Fibroblast of skin of abdomen (primary cell): ENCODE results near the gene DMTF1. TPM values are rescaled to one million over a fixed set of nuclear protein-coding genes. Genes with fewer than 3 reads are reported as not detected.
"Not testable (repeated sequence)": the region's sequence is repeated elsewhere in the genome, so short reads cannot be mapped to it uniquely, and the experiment has no call there.

ENCODE experiments used
- DNase-seq: peaks from one replicate; pipeline ENCODE4 v3.0.0-alpha.2; 2013
- polyA plus RNA-seq, 2 experiments: library from polyadenylated mRNA; unstranded; fragments of 120-200 nt; gene quantifications; one replicate each; pipeline ENCODE4 v1.2.1, GENCODE V29; 2013; ENCODE audit not compliant: insufficient read length in 2 of 2

The DMTF1 gene, protein sequence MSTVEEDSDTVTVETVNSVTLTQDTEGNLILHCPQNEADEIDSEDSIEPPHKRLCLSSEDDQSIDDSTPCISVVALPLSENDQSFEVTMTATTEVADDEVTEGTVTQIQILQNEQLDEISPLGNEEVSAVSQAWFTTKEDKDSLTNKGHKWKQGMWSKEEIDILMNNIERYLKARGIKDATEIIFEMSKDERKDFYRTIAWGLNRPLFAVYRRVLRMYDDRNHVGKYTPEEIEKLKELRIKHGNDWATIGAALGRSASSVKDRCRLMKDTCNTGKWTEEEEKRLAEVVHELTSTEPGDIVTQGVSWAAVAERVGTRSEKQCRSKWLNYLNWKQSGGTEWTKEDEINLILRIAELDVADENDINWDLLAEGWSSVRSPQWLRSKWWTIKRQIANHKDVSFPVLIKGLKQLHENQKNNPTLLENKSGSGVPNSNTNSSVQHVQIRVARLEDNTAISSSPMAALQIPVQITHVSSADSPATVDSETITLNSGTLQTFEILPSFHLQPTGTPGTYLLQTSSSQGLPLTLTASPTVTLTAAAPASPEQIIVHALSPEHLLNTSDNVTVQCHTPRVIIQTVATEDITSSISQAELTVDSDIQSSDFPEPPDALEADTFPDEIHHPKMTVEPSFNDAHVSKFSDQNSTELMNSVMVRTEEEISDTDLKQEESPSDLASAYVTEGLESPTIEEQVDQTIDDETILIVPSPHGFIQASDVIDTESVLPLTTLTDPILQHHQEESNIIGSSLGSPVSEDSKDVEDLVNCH
- 48.4 TPM for polyA plus RNA-seq (2013, experiment 1 of 2; ENCODE audit: insufficient read length)
- 51.3 TPM for polyA plus RNA-seq (2013, experiment 2 of 2; ENCODE audit: insufficient read length)

DNA sequence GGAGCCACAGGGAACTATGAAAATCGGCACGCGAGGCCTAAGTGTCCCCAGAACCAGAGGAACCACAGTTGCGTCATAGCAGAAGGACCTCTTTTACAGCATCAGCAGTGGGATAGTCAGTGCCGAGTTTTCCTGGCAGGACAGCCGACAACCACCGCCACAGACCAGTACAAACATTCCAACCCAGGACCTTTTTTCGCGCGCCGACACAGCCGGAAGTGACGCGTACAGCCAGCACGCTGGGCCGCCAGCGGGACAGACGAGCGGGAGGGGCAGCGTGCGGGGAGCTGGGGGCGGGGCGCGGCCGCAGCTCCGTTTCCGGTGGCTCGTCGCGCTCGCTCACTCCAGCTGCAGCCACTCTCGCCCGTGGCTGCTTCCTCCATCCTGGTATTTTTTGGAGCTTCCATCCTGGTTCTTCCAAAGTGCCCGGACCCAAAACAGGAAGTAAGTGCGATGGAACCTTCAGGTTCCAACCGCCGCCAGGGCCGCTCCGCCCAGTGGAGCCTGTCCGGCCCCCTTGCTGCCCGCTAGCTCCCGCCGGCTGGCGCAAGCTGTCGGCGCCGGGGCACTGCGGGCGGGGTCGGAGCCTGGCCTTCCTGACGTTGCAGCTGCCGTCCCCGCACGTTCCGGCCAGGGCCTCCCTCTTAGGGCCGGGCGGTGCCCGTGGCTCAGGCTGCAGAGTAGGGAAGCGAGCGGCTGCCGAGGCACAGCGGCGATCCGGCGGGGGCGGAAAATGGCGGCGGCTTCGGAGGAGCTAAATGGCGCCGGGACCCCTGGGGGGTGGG lies at the start of gene DMTF1:
Gene DMTF1 (plus strand): TSS at position 342 of the 785 bp plus-strand sequence. CDS start 12,489 bp downstream, outside the sequence.
- DNase-seq: peak; percentile 97

DNA sequence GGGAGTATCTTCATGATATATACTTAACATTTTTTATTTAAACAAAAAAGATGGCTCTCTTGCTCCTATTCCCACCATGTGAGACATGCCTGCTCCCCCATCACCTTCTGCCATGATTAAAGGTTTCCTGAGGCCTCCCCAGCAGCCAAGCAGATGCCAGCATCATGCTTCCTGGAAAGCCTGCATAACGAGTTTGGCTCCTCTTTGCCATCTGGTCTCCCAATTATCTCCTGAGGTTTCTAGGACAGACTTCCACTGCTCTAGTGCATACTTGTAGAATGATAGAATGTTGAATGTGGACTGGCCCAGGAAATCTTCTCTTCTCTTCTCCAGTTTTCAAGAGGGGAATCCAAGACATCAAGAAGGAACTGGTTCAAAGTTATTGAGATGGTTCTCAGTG lies 46.9 kb upstream of the DMTF1 start:
- DNase-seq: no peak

DNA sequence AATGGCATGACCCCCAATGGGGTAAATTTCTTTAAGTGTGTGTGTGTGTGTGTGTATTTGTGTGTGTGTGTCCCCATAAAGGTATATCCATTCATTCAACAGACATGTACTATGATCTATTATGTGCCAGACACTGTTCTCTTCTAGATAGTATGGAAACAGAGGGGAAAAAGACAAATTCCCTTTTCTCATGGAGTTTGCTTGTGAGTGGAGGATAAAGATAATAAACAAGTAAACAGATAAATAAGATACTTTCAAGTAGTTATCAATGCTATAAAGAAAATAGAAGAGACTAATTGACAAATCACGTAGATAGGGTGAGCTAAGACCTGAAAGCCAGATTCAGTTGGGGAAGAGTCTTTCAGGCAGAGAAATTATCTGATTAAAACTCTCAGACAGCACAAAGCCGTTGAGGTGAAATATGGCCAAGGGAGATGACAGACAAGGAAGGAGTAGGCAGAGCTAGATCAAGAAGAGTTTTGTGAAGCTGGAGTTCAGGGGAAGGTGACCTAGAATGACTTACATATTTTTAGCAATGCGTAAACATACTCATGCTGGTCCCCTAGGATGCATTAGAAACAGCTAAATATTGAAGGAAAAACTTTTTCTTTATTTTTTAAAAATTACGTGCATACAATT lies 45.2 kb upstream of the DMTF1 start:
- DNase-seq: no peak

DNA sequence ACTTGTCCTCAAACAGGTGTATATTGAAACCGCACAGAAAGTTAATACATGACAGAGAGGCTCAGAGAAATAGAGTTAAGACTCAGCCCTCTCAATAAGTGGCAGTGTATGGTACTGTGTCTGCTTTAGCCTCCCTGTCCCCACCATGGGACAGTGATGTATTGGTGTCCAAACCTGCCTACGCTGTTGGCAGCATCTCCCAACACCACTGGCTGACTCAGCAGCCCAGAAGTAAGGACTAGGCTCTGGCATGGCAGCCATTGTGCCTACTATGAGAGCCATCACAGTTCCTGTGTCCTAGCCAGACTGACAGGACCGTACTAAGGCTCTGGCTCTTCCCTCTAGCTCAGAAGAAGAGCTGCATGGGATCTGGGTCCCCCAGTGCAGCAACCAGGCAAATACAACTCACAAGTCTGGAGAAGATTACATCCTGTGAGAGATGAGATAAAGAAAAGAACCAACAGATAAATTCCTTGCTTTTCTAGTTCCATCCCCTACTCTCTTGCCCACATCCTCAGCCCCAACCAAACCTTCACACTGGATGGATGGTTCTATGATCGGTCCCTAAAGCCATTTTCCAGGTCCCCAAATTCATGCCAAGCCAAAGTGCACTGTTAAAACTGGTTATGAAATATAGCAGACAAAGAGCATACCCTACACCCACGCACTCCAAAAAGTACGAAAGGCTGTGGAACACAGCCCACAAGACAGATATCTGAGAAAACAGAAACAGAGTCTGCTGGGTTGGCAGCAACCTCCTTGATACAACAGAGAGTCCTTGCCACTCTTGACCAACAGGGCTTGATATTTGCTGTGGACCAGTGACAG lies 44.1 kb upstream of the DMTF1 start:
- no peak for DNase-seq

DNA sequence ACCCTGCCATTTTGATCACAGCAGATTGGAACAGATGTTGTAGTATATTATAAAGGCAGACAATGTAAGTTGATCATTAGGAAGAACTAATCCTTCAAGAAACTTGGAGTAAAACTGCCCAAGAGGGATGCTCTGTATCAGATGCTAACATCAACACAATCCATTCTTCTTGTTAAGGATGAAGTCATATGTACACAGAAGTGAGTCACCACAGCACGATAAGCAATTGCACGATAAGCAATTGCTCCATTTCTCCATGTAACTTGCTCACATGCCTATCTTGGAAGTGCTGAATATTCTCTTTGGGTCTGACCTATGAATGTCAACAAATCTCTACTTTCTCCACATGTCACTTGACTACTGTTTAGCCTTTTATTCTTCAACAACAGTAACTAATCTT lies 41.5 kb upstream of the DMTF1 start:
- DNase-seq: peak; percentile 2

DNA sequence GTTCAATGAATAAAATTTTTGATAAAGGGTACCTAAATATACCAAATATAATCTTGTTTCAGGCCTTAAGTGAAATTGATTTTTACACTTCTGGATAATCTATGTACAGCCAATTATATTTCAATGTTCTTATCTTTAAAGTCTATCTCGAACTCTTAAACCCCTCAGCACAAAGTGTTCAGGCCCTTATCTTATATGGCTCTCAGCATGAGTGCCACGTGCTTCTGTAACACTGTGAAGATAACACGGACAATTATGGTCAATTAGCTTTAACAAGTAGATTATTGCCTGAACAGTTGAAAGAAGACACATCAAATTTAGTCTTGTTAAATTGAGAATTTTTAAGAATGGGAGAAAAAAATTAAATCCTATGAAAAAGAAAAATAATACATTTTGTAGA lies 40.4 kb upstream of the DMTF1 start:
- DNase-seq: no peak

DNA sequence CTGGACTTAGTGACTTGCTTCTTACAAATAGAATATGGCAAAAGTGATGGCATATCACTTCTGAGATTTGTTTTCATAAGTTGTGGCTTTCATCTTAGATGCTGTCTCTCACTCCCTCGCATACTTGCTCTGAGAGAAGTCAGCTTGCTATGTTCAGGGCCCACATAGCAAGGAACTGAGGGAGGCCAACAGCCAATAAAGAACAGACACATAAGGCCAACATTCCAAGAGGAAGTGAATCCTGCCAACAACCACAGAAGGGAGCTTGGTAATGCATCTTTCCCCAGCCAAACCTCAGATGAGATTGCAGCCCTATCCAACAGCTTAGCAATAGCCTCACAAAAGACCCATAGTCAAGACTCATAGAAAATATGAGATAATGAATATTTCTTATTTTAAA lies 39.2 kb upstream of the DMTF1 start:
- DNase-seq: peak; percentile 12

DNA sequence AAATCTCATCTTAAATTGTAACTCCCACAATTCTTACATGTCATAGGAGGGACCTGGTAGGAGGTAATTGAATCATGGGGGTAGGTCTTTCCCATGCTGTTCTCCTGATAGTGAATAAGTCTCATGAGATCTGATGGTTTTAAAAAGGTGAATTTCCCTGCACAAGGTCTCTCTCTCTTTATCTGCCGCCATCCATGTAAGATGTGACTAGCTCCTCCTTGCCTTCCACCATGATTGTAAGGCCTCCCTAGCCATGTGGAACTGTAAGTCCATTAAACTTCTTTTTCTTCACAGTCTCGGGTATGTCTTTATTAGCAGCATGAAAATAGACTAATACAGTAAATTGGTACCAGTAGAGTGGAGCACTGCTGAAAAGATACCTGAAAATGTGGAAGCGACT lies 38.3 kb upstream of the DMTF1 start:
- not testable (repeated sequence) for DNase-seq

DNA sequence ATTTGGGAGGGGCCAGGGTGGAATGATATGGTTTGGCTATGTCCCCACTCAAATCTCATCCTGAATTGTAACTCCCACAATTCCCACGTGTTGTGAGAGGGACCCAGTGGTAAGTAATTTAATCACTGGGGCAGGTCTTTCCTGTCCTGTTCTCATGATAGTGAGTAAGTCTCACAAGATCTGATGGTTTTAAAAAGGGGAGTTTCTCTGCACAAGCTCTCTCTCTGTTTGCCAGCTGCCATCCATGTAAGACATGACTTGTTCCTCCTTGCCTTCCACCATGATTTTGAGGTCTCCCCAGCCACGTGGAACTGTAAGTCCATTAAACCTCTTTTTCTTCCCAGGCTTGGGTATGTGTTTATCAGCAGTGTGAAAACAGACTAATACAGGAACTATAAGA lies 36.5 kb upstream of the DMTF1 start:
- DNase-seq: not testable (repeated sequence)

DNA sequence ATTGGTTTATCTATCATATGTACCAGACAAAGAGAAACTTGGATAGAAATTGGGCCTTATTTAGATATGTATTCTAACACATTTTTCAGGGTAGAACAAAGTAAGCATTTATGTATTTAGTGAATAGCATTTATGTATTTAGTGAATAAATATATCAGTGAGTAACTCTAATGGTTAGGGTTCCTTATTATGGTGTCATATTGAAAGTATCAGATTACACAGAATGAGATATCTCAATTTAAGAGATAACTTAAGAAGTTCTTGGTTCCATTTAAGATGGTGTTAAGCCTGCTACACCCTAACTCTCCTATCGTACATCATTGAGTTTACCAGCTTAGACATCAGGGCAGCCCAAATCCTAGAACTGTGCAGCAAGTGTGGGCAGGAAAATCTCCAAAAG lies 35.9 kb upstream of the DMTF1 start:
- DNase-seq: no peak

DNA sequence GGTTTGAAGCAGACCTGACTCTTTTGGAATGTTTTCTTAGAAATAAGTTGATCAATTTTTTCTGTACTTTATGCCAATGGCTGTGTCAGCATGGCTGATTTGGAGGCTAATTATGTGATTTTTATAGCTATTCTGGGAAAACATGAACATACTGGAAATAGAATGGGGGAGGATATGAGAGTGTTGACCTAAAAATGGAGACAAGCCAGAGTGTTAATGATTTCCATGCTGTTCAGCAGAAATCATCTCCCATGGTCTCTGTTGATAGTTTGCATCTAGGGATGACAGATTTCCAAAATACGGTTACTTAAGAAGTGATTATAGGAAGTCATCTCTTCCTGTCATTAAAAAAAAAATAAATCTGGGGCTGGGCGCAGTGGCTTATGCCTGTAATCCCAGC lies 32.7 kb upstream of the DMTF1 start:
- peak; percentile 1 for DNase-seq

DNA sequence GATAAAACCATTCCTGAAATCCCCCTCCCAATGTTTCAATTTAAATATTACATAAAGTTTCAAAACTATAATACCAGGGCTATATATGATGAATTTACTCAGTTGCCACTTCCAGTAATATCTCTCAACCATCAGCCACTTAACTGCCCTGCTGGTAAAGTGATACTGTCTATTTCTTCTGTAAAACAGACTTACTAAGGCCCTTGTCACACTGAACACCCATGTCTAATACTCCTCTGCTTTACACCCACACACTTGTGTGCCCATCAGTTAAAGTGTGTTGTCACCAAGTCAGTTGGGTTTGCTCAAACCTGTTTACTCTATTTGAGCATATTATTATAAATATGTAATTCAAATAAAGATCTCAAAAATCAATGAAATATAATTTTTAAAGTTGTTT lies 29.1 kb upstream of the DMTF1 start:
- no peak for DNase-seq

DNA sequence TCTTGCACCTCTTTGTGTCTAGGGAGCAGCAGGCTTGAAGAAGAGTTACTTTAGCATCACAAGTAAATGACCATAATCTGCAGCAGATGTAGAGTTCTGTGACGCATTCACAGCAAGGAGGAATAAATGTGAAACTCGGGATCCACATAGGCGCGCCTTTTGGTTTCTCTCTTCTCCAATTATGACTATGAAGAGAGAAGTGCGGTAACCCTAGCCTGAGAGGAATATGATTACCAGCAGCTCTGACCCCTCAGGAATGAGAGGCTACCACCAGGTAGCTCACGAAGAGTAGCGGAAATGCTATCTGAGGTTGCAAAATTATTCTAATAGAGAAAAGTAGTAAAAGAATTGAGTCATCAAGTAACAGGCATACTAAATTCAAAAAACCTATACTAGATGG lies 25.2 kb upstream of the DMTF1 start:
- no peak for DNase-seq

DNA sequence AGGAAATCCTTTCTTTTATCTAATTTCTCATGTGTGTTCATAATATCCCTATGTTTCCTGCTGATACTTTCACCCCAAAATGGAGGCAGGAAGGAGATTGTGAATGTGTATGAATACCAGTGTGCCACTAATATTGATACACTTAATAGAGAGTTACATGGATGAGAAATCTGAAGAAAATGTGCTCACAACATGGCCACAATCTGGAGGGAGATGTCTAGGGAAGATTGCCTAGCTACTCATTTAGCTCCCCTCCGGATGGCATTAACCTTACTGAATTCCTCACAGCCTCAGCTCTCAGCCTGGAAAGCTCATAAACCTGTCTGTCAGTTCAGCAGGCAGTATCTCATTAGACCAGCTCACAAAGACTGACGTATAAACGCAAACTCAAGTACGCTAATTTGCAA lies 23.4 kb upstream of the DMTF1 start:
- DNase-seq: peak; percentile 1

DNA sequence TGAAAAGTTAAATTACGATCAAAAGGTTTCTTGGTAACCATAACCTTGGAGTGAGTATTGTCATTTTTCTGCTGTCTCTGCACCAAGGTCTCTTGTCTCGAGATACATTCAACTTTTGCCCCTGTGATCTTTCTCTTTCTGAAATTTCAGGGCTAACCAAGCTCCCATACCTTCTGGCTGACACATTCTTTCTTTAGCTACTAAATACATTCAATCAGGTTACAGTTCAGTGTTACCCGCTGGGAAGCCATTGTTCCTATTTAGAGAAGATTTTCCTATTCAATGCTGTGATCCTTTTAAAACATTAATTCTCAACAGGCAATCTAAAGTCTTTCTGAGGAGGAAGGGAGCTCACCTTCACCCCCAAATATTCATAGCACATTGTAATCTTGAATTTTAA lies 22.9 kb upstream of the DMTF1 start:
- no peak for DNase-seq

DNA sequence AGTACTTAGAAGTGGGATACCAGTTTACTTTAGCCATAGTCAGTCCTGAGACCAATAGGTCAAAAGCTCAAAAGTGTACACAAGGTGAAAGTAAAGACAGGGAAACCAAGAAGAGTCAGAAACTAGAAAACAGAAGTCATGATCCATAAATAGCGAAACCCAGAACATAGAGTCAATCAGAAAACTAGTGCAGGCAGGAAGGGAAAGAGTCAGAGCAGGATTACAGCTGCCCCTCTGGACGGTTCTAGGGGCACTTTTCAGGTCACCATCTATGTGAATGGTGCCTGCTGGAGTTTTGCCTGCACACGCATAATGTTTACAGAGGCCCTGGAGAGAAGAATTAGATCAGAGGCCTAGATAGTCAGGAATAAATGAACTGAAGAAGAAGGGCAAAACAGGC lies 22.4 kb upstream of the DMTF1 start:
- DNase-seq: no peak

DNA sequence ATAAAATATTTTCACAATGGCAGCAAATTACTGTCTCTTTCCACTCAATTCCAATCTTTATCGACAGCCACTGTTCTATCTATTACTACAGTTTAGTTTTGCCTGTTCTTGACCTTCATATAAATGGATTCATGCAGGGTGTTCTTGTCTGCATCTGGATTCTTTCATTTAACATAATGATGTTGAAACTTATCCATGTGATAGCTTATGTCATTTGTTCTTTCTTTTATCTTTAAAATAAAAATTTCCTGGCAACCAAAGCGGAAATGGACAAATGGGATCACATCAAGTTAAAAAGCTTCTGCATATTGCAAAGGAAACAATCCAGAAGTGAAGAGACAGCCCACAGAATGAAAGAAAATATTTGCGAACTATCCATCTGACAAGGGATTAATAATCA lies 20.5 kb upstream of the DMTF1 start:
- DNase-seq: no peak

DNA sequence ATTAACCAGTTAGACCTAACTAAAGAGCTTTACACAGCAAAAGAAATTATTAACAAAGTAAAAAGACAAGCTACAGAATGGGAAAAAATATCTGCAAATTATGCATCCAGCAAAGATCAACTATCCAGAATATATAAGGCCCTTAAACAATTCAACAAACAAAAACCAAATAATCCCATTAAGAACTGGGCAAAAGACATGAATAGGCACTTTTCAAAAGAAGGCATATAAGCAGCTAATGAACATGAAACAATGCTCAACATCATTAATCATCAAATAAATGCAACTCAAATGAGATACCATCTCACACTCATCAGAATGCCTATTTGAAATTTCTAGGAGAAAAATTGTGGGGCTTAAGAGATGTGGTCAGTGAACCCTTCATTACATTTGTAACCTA lies 15.0 kb upstream of the DMTF1 start:
- no peak for DNase-seq

DNA sequence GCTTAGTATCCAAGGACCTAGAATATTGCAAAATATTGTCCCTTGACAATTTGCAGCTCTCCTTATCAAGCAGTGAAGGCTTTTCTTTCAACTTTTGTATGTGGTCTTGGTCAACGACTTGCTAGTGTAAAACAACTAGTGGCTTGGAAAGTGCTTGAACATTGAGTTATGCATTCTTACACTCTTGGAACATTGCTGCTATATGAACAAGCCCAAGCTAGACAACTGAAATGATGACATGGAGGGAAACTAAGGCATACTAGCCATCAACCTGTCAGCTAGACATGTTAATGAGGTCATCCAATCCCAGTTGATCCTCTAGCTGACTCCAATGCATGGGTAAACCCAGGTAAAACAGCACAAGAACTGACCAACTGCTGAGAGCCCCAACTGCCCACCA lies 12.7 kb upstream of the DMTF1 start:
- no peak for DNase-seq

DNA sequence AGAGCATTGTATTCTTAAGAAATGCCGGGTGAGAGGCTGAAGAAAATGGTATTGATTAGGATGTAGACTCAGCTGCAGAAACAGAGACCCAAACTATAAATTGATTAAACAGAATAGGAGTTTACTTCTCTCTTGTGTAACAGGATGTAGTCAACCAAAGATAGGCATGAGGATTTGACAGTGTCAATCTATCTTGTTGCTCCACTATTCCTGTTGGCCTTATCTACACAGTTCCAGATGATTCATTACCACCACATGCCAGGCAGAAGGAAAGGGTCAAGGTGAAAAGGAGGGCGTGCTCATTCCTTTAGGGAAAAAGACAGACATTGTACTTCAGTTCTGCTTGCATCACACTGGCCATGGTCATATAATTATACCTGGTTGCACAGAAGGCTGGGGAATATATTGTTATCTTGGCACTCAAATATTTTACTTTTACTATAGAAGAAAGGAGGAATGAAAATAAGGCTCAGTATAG lies 11.9 kb upstream of the DMTF1 start:
- no peak for DNase-seq

DNA sequence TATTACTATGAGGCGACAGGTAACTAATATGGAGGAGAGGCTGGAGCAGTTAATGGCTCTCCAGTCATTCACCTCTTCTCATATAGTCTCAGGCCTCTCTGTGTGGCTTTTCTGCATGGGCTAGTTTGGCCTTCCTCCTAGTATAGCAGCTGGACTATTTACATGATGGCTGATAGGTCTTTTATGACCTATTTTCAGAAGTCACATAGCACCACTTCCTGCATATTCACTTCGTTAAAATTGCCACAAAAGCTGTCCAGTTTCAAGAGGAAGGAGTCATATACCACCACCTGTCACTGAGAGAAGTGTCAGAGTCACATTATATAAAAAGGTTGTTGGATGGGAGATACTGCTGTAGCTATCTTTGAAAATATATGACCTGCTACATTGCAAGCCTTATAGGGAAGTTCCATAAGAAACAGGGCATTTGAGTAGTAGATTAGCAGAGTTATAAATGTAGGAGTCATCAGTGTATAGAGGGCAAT lies 8.0 kb upstream of the DMTF1 start:
- no peak for DNase-seq
